Neural progenitor cell (in vitro differentiated cells): ENCODE measurements around the gene TMEM94. TPM values are rescaled to one million over a fixed set of nuclear protein-coding genes. Genes with fewer than 3 reads are reported as not detected.
"Not testable (repeated sequence)": the region's sequence is repeated elsewhere in the genome, so short reads cannot be mapped to it uniquely, and the experiment has no call there.

Experiments
- DNase-seq: peaks from one replicate; pipeline ENCODE4 v3.0.0-alpha.2; 2016; ENCODE audit warnings: low spot score
- H2AFZ ChIP-seq: fragments of 200-600 bp; sonication (generic); replicated peaks from 2 replicates; pipeline ENCODE4 v1.6.1; 2016; ENCODE audit warnings: antibody characterized with exemption
- H3F3A ChIP-seq: fragments of 200-600 bp; sonication (generic); 2 replicates; pipeline ENCODE4 v1.6.1; 2016; ENCODE audit warnings: antibody characterized with exemption, low read depth
- H3K27ac ChIP-seq: fragments of 200-600 bp; sonication (generic); 2 replicates; pipeline ENCODE4 v1.5.1; 2016; ENCODE audit warnings: mild to moderate bottlenecking
- H3K27me3 ChIP-seq: fragments of 200-600 bp; sonication (generic); 2 replicates; pipeline ENCODE4 v1.6.1; 2016; ENCODE audit warnings: mild to moderate bottlenecking, moderate library complexity
- H3K36me3 ChIP-seq: fragments of 200-600 bp; sonication (generic); 2 replicates; pipeline ENCODE4 v1.5.1; 2016
- H3K4me1 ChIP-seq: fragments of 200-600 bp; sonication (generic); 2 replicates; pipeline ENCODE4 v1.6.1; 2016; ENCODE audit warnings: mixed run types
- H3K4me2 ChIP-seq: fragments of 200-600 bp; sonication (generic); 2 replicates; pipeline ENCODE4 v1.6.1; 2016
- H3K4me3 ChIP-seq: fragments of 200-600 bp; sonication (generic); 2 replicates; pipeline ENCODE4 v1.5.1; 2016
- H3K79me2 ChIP-seq: fragments of 200-600 bp; sonication (generic); 2 replicates; pipeline ENCODE4 v1.6.1; 2016; ENCODE audit warnings: low read depth
- H3K9ac ChIP-seq: fragments of 200-600 bp; sonication (generic); 2 replicates; pipeline ENCODE4 v1.6.1; 2016
- H3K9me3 ChIP-seq: fragments of 200-600 bp; sonication (generic); 2 replicates; pipeline ENCODE4 v1.5.1; 2016; ENCODE audit warnings: low read depth
- H4K20me1 ChIP-seq: fragments of 200-600 bp; sonication (generic); 2 replicates; pipeline ENCODE4 v1.6.1; 2016; ENCODE audit warnings: low read depth
- H3K27ac Mint-ChIP-seq: 3 replicates; pipeline ENCODE4 v1.8.0; 2021; ENCODE audit warnings: mixed read lengths
- H3K27me3 Mint-ChIP-seq: 2 replicates; pipeline ENCODE4 v1.8.0; 2022; ENCODE audit warnings: low read depth, mild to moderate bottlenecking, inconsistent platforms, moderate library complexity, mixed read lengths; ENCODE audit not compliant: insufficient read depth
- H3K36me3 Mint-ChIP-seq: 3 replicates; pipeline ENCODE4 v1.8.0; 2021; ENCODE audit warnings: mixed read lengths
- H3K4me1 Mint-ChIP-seq: 3 replicates; pipeline ENCODE4 v1.8.0; 2021; ENCODE audit warnings: mixed read lengths
- H3K4me3 Mint-ChIP-seq: 3 replicates; pipeline ENCODE4 v1.8.0; 2021; ENCODE audit warnings: mild to moderate bottlenecking, moderate library complexity, mixed read lengths
- H3K9me3 Mint-ChIP-seq: 3 replicates; pipeline ENCODE4 v1.8.0; 2020; ENCODE audit warnings: mixed read lengths
- CTCF ChIP-seq: fragments of 200-600 bp; sonication (generic); IDR thresholded peaks from 2 replicates; pipeline ENCODE4 v1.5.1; 2017; ENCODE audit warnings: antibody characterized with exemption, mild to moderate bottlenecking
- EZH2 ChIP-seq: fragments of 200-600 bp; sonication (generic); IDR thresholded peaks from 2 replicates; pipeline ENCODE4 v1.6.1; 2017; ENCODE audit warnings: antibody characterized with exemption, mild to moderate bottlenecking, moderate library complexity
- EZH2phosphoT487 ChIP-seq: fragments of 200-600 bp; sonication (generic); IDR thresholded peaks from 2 replicates; pipeline ENCODE4 v1.6.1; 2017; ENCODE audit warnings: antibody characterized with exemption
- total RNA-seq: library from RNA; depleted of rRNA; stranded (reverse); fragments of >200 nt; gene quantifications from 2 replicates; pipeline ENCODE4 v1.2.3, GENCODE V29; 2015; ENCODE audit warnings: low replicate concordance

The TMEM94 gene
- total RNA-seq, 1 donor from 2014 or later = 23.6 TPM

DNA sequence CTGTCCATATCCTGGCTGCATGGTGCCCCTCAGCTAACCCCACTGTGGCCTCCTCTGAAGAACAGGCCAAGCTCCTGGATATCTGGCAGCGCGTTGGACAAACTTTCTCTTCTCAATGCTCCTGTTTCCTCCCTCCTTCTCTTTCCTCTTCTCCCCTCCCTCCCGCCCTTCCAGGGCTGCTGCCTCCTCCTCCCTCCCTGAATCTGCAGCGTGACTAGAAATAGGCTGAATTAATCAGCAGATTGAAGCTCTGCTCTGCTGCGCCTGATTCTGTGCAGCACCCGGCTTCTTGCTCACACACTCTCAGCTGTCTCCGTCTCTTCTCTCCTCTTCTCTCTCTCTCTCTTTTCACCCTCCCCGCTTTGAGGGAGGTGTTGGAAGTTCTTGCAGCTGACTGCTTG lies 19.8 kb downstream of the TMEM94 start:
- Histone ChIP-seq H3F3A (peaks cover 27% of the 10 kb centered on the region), H3K27me3 (no peaks in the 10 kb centered on the region), H3K27ac (peak overlapping the region; percentile 70), H3K4me3 (no peak overlapping the region), H3K9ac (no peak overlapping the region), H4K20me1 (peaks cover 11% of the 10 kb centered on the region), H3K36me3 (no peaks in the 10 kb centered on the region), H3K79me2 (peaks cover 13% of the 10 kb centered on the region), H3K4me2 (peak overlapping the region; percentile 13), H3K9me3 (no peaks in the 10 kb centered on the region), H2AFZ (no peak overlapping the region), H3K4me1 (peaks cover 43% of the 10 kb centered on the region)
- Mint-ChIP-seq H3K27ac (peak overlapping the region; percentile 88), H3K36me3 (peaks cover 16% of the 10 kb centered on the region), H3K9me3 (no peaks in the 10 kb centered on the region), H3K27me3 (peaks cover 1% of the 10 kb centered on the region), H3K4me1 (peaks cover 66% of the 10 kb centered on the region), H3K4me3 (peak overlapping the region; percentile 77)
- DNase-seq = no peak
- TF ChIP-seq CTCF = no peak

- Histone ChIP-seq H3K27me3 (no peaks in the 10 kb centered on the region), H3K9ac (no peak overlapping the region), H3F3A (peaks cover 33% of the 10 kb centered on the region), H3K4me2 (peak overlapping the region; percentile 13), H3K4me3 (no peak overlapping the region), H3K9me3 (no peaks in the 10 kb centered on the region), H3K36me3 (no peaks in the 10 kb centered on the region), H3K27ac (peak overlapping the region; percentile 70), H3K79me2 (peaks cover 13% of the 10 kb centered on the region), H3K4me1 (peaks cover 49% of the 10 kb centered on the region), H2AFZ (no peak overlapping the region), H4K20me1 (peaks cover 18% of the 10 kb centered on the region)
- peak; percentile 26 for DNase-seq
- Mint-ChIP-seq H3K4me3 (peak overlapping the region; percentile 77), H3K27ac (peak overlapping the region; percentile 88), H3K27me3 (peaks cover 2% of the 10 kb centered on the region), H3K36me3 (peaks cover 13% of the 10 kb centered on the region), H3K4me1 (peaks cover 71% of the 10 kb centered on the region), H3K9me3 (no peaks in the 10 kb centered on the region)
- TF ChIP-seq EZH2phosphoT487 = no peak
- no peak for TF ChIP-seq CTCF
- TF ChIP-seq EZH2 = no peak
Observed at GRCh38 chr17:75476752-75477489, 20.5 kb downstream of the TMEM94 start.

DNA sequence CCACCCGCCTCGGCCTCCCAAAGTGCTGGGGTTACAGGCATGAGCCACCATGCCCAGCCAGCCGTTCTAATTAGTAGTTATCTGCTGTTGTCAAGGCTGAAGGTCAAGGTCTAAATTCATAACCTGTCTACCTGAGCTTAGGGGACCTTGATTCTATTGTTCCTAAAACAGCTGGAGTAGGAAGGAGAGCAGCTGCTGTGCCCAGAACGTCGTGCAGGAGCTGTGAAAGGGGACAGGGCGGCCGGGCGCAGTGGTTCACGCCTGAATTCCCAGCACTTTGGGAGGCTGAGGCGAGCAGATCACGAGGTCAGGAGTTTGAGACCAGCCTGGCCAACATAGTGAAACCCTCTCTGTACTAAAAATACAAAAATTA lies 21.0 kb downstream of the TMEM94 start:
- H3K4me2 ChIP-seq = not testable (repeated sequence)
- H3K4me1 ChIP-seq = peaks cover 53% of the 10 kb centered on the region

GRCh38 chr17:75478508-75478907 lies 22.1 kb downstream of the TMEM94 start:
- Histone ChIP-seq H4K20me1 (peaks cover 29% of the 10 kb centered on the region), H3F3A (peaks cover 37% of the 10 kb centered on the region), H3K9ac (no peak overlapping the region), H3K4me3 (peak overlapping the region; percentile 3), H2AFZ (no peak overlapping the region), H3K36me3 (no peaks in the 10 kb centered on the region), H3K4me2 (peak overlapping the region; percentile 56), H3K27ac (peak overlapping the region; percentile 92), H3K27me3 (no peaks in the 10 kb centered on the region), H3K79me2 (peaks cover 23% of the 10 kb centered on the region), H3K9me3 (no peaks in the 10 kb centered on the region), H3K4me1 (peaks cover 53% of the 10 kb centered on the region)
- no peak for TF ChIP-seq EZH2
- TF ChIP-seq EZH2phosphoT487 = no peak
- TF ChIP-seq CTCF = no peak
- Mint-ChIP-seq H3K36me3 (peaks cover 3% of the 10 kb centered on the region), H3K27ac (peak overlapping the region; percentile 83), H3K27me3 (peaks cover 8% of the 10 kb centered on the region), H3K4me3 (peak overlapping the region; percentile 53), H3K4me1 (peaks cover 73% of the 10 kb centered on the region), H3K9me3 (no peaks in the 10 kb centered on the region)
- DNase-seq = peak; percentile 66

More for the DNA sequence above, 21.0 kb downstream of the TMEM94 start:
- not testable (repeated sequence) for H3K27me3 Mint-ChIP-seq, H3K36me3 Mint-ChIP-seq, H3K27ac Mint-ChIP-seq, DNase-seq, H3K27ac ChIP-seq, H3K27me3 ChIP-seq, H2AFZ ChIP-seq, H3K36me3 ChIP-seq, H3K4me3 ChIP-seq, H3K9ac ChIP-seq, H3K9me3 Mint-ChIP-seq, H3K9me3 ChIP-seq, H3K4me3 Mint-ChIP-seq
- Histone ChIP-seq H3K79me2 (peaks cover 15% of the 10 kb centered on the region), H3F3A (peaks cover 37% of the 10 kb centered on the region), H4K20me1 (peaks cover 23% of the 10 kb centered on the region)
- H3K4me1 Mint-ChIP-seq = peaks cover 71% of the 10 kb centered on the region
